Adipose tissue (tissue), 3 donors: ENCODE measurements around the gene DOCK11. TPM values are rescaled to one million over a fixed set of nuclear protein-coding genes. Genes with fewer than 3 reads are reported as not detected.
"Not testable (repeated sequence)": the region's sequence is repeated elsewhere in the genome, so short reads cannot be mapped to it uniquely, and the experiment has no call there.

Experiments
- H3K27ac ChIP-seq: one replicate; pipeline ENCODE4 v1.5.1; 2013; ENCODE audit warnings: low read depth, low read length
- WGBS, 3 donors: extraction: QIAGEN DNeasy Blood & Tissue Kit; methylation state at CpG; one replicate each; pipeline ENCODE4 v1.1.7; 2013; 5-methylcytosine and 5-hydroxymethylcytosine counted together
- polyA plus RNA-seq, 3 donors: library from polyadenylated mRNA; stranded (reverse); fragments of 200-250 nt; gene quantifications; one replicate each; pipeline ENCODE4 v1.2.3, GENCODE V29; 2013
- donor health status: healthy with polysubstance abuse.
- donor health status: Bipolar disorder and iron deficiency.
- donor health status: healthy.

The DOCK11 gene
- polyA plus RNA-seq, 3 donors = 5.8 to 35.8 (median 35.2) TPM

GRCh38 chrX:118552121-118552900 is 56.7 kb downstream of the DOCK11 start:
- H3K27ac ChIP-seq = no peak overlapping the region
- WGBS, 3 donors = 48 to 72% (median 50%) methylated on average over 8 of the region's 8 CpGs

- 18 to 47% (median 45%) methylated on average over 2 of the region's 2 CpGs for WGBS, 3 donors
- H3K27ac ChIP-seq = no peak overlapping the region
Measured at GRCh38 chrX:118553042-118553710, 57.6 kb downstream of the DOCK11 start.

- no peak overlapping the region for H3K27ac ChIP-seq
- WGBS, 3 donors = 82 to 93% (median 91%) methylated on average over 2 of the region's 2 CpGs
Measured at GRCh38 chrX:118554511-118554910, 58.9 kb downstream of the DOCK11 start.

GRCh38 chrX:118558926-118559325 is 63.3 kb downstream of the DOCK11 start:
- no peak overlapping the region for H3K27ac ChIP-seq

GRCh38 chrX:118560489-118560888 is 64.9 kb downstream of the DOCK11 start:
- WGBS, 3 donors = 29 to 68% (median 51%) methylated on average over 1 of the region's 1 CpG
- no peak overlapping the region for H3K27ac ChIP-seq

- H3K27ac ChIP-seq = no peak overlapping the region
- 22 to 51% (median 32%) methylated on average over 4 of the region's 4 CpGs for WGBS, 3 donors
Measured at GRCh38 chrX:118562582-118563164, 67.1 kb downstream of the DOCK11 start.

GRCh38 chrX:118564498-118564897 is 68.9 kb downstream of the DOCK11 start:
- no peak overlapping the region for H3K27ac ChIP-seq
- 74 to 92% (median 75%) methylated on average over 1 of the region's 1 CpG for WGBS, 3 donors

GRCh38 chrX:118565853-118566252 is 70.2 kb downstream of the DOCK11 start:
- no peak overlapping the region for H3K27ac ChIP-seq
- 37 to 48% (median 40%) methylated on average over 6 of the region's 6 CpGs for WGBS, 3 donors

GRCh38 chrX:118566359-118566758 is 70.7 kb downstream of the DOCK11 start:
- 41 to 61% (median 59%) methylated on average over 3 of the region's 3 CpGs for WGBS, 3 donors
- no peak overlapping the region for H3K27ac ChIP-seq

GRCh38 chrX:118569676-118570075 is 74.1 kb downstream of the DOCK11 start:
- H3K27ac ChIP-seq = no peak overlapping the region
- 51 to 91% (median 87%) methylated on average over 3 of the region's 3 CpGs for WGBS, 3 donors

GRCh38 chrX:118570209-118570608 is 74.6 kb downstream of the DOCK11 start:
- H3K27ac ChIP-seq = no peak overlapping the region
- WGBS, 3 donors = 70 to 97% (median 73%) methylated on average over 2 of the region's 2 CpGs

- no peak overlapping the region for H3K27ac ChIP-seq
- WGBS, 3 donors = 67 to 88% (median 79%) methylated on average over 3 of the region's 3 CpGs
Measured at GRCh38 chrX:118571836-118572235, 76.2 kb downstream of the DOCK11 start.

- WGBS, 3 donors = 81 to 88% (median 86%) methylated on average over 4 of the region's 4 CpGs
Measured at GRCh38 chrX:118574666-118575065, 79.1 kb downstream of the DOCK11 start.

GRCh38 chrX:118577041-118577440 is 81.4 kb downstream of the DOCK11 start:
- WGBS, 3 donors = 21 to 93% (median 80%) methylated on average over 5 of the region's 5 CpGs
- H3K27ac ChIP-seq = no peak overlapping the region

More at GRCh38 chrX:118574666-118575065, 79.1 kb downstream of the DOCK11 start:
- no peak overlapping the region for H3K27ac ChIP-seq

GRCh38 chrX:118579417-118579816 is 83.8 kb downstream of the DOCK11 start:
- H3K27ac ChIP-seq = no peak overlapping the region
- WGBS, 3 donors = 9 to 76% (median 28%) methylated on average over 1 of the region's 1 CpG

GRCh38 chrX:118582926-118583325 is 87.3 kb downstream of the DOCK11 start:
- WGBS, 3 donors = 86 to 97% (median 94%) methylated on average over 3 of the region's 3 CpGs
- H3K27ac ChIP-seq = not testable (repeated sequence)

GRCh38 chrX:118583781-118584180 is 88.2 kb downstream of the DOCK11 start:
- 94 to 98% (median 97%) methylated on average over 4 of the region's 4 CpGs for WGBS, 3 donors
- no peak overlapping the region for H3K27ac ChIP-seq

GRCh38 chrX:118585296-118585695 is 89.7 kb downstream of the DOCK11 start:
- H3K27ac ChIP-seq = no peak overlapping the region
- 82 to 96% (median 94%) methylated on average over 3 of the region's 3 CpGs for WGBS, 3 donors

GRCh38 chrX:118586206-118586605 is 90.6 kb downstream of the DOCK11 start:
- WGBS, 3 donors = 44 to 66% (median 61%) methylated on average over 7 of the region's 7 CpGs

More at GRCh38 chrX:118586206-118586605, 90.6 kb downstream of the DOCK11 start:
- not testable (repeated sequence) for H3K27ac ChIP-seq
